Ascending aorta (tissue), 2 donors: ENCODE data around the gene PDGFD. TPM values are rescaled to one million over a fixed set of nuclear protein-coding genes. Genes with fewer than 3 reads are reported as not detected.

Source experiments
- DNase-seq, 2 donors: peaks; one replicate each; pipeline ENCODE4 v3.0.0-alpha.2; 2019; ENCODE audit warnings: low spot score in 2 of 2
- H3K27ac ChIP-seq, 2 donors: fragments of 200-600 bp; sonication (generic); one replicate each; pipeline ENCODE4 v1.5.1; 2016 to 2017; ENCODE audit warnings: mild to moderate bottlenecking in 1 of 2
- H3K27me3 ChIP-seq: fragments of 200-600 bp; sonication (generic); one replicate; pipeline ENCODE4 v1.5.1; 2017
- H3K36me3 ChIP-seq, 2 donors: fragments of 200-600 bp; sonication (generic); one replicate each; pipeline ENCODE4 v1.5.1; 2016
- H3K4me1 ChIP-seq, 2 donors: fragments of 200-600 bp; sonication (generic); one replicate each; pipeline ENCODE4 v1.5.1; 2016 to 2017; ENCODE audit warnings: mild to moderate bottlenecking in 1 of 2
- H3K4me3 ChIP-seq, 2 donors: fragments of 200-600 bp; sonication (generic); one replicate each; pipeline ENCODE4 v1.5.1; 2016 to 2017; ENCODE audit warnings: mild to moderate bottlenecking in 1 of 2
- H3K9me3 ChIP-seq, 2 donors: fragments of 200-600 bp; sonication (generic); one replicate each; pipeline ENCODE4 v1.5.1; 2016
- intact Hi-C: fragments of 100-400 bp; cut with DNase I; formaldehyde crosslinking; loops from one replicate; pipeline ENCODE4 v1.15.1; 2023
- total RNA-seq: library from RNA; depleted of rRNA; stranded (reverse); fragments of >200 nt; gene quantifications from one replicate; pipeline ENCODE4 v1.1.0, GENCODE V29; 2016
- TF ChIP-seq, protein P1 (sequence below), 3 experiments: fragments of 200-600 bp in 2 of 3; fragments of 450-650 bp in 1 of 3; sonication (generic) in 2 of 3; IDR thresholded peaks; one replicate each; pipeline ENCODE4 v1.5.1; 2016 to 2019; ENCODE audit warnings: antibody characterized with exemption in 3 of 3, mild to moderate bottlenecking in 1 of 3, moderate library complexity in 1 of 3

The PDGFD gene
- total RNA-seq, 1 donor from 2014 or later = 50.6 TPM

GRCh38 chr11:103889679-103890078, 274.3 kb downstream of the PDGFD start:
- Histone ChIP-seq H3K4me1 (no peaks in the 10 kb centered on the region), H3K27ac (no peak overlapping the region), H3K36me3 (no peaks in the 10 kb centered on the region), H3K9me3 (no peaks in the 10 kb centered on the region), H3K27me3 (no peaks in the 10 kb centered on the region), H3K4me3 (no peak overlapping the region)
- no peak for DNase-seq
- TF ChIP-seq, protein P1, sequence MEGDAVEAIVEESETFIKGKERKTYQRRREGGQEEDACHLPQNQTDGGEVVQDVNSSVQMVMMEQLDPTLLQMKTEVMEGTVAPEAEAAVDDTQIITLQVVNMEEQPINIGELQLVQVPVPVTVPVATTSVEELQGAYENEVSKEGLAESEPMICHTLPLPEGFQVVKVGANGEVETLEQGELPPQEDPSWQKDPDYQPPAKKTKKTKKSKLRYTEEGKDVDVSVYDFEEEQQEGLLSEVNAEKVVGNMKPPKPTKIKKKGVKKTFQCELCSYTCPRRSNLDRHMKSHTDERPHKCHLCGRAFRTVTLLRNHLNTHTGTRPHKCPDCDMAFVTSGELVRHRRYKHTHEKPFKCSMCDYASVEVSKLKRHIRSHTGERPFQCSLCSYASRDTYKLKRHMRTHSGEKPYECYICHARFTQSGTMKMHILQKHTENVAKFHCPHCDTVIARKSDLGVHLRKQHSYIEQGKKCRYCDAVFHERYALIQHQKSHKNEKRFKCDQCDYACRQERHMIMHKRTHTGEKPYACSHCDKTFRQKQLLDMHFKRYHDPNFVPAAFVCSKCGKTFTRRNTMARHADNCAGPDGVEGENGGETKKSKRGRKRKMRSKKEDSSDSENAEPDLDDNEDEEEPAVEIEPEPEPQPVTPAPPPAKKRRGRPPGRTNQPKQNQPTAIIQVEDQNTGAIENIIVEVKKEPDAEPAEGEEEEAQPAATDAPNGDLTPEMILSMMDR (IDR thresholded peaks at IDR 0.05) = no peak
- intact Hi-C loops = no loop called here

GRCh38 chr11:103888541-103888951, 275.4 kb downstream of the PDGFD start:
- no peak overlapping the region for H3K27ac ChIP-seq
- H3K36me3 ChIP-seq = no peaks in the 10 kb centered on the region
- no peak overlapping the region for H3K4me3 ChIP-seq
- no peak for DNase-seq
- intact Hi-C loops = no loop called here
- TF ChIP-seq, protein P1 (IDR thresholded peaks at IDR 0.05) = no peak
- H3K27me3 ChIP-seq = no peaks in the 10 kb centered on the region
- H3K9me3 ChIP-seq = no peaks in the 10 kb centered on the region
- H3K4me1 ChIP-seq = no peaks in the 10 kb centered on the region

DNA sequence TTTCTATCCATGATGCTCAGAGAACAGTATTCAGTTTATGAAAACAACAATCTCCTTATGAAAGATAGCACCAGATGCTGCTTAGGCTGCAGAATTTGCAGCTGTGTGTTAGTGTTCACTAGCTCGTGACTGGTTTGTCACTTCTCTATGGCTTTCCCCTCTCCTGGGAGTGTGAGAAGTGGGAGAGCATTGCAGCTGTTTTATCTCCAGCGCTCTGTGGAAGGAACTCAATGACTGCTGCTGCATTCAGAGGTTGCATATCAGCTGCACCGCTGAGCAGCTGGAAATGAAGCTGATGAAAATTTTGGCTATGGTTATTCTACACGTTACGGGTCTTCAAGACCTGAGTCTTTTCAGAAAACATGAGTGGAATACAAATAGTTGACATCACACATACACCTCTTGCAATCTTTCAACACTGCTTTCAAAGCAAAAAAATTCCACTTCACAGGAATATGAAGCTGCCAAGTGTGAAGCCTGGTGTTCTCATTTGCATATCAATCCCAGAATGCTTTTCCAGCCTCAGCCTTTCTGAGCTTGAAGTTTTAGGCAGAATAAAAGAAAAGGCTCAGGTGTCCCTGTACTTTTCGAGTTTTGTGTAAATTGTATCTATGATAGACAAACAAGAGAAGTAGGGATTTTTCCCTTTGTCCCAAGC, 276.8 kb downstream of the PDGFD start:
- Histone ChIP-seq H3K9me3 (no peaks in the 10 kb centered on the region), H3K4me1 (peaks cover 0 to under 1% of the 10 kb centered on the region in 2 donors), H3K4me3 (no peak overlapping the region), H3K27ac (no peak overlapping the region), H3K27me3 (no peaks in the 10 kb centered on the region), H3K36me3 (no peaks in the 10 kb centered on the region)
- intact Hi-C loops = no loop called here
- TF ChIP-seq, protein P1 (IDR thresholded peaks at IDR 0.05) = no peak
- DNase-seq = no peak

DNA sequence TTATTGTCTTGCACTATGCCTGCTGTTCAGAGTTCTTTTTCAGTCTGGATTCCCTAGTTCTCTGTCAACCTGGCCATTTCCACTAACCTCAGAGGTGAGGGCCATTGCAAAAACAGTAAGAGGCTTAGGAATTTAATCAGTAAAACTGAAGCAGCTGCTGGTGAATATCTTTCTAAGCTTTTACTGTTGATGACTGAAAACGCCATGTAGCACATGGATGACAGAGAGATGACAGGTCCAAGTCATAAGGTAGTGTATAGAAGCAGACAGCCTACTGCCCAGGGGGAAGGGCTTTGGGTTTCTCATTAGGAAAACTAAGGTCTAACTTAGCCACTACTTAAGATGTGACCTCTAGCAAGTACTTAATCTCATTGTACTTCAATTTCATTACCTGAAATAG, 280.1 kb downstream of the PDGFD start:
- H3K36me3 ChIP-seq = no peaks in the 10 kb centered on the region
- no peaks in the 10 kb centered on the region for H3K9me3 ChIP-seq
- TF ChIP-seq, protein P1 (IDR thresholded peaks at IDR 0.05) = no peak
- H3K4me1 ChIP-seq = peaks cover 0 to 10% of the 10 kb centered on the region in 2 donors
- no peak overlapping the region for H3K4me3 ChIP-seq
- DNase-seq = no peak
- no peaks in the 10 kb centered on the region for H3K27me3 ChIP-seq
- intact Hi-C loops = no loop called here
- H3K27ac ChIP-seq = no peak overlapping the region

DNA sequence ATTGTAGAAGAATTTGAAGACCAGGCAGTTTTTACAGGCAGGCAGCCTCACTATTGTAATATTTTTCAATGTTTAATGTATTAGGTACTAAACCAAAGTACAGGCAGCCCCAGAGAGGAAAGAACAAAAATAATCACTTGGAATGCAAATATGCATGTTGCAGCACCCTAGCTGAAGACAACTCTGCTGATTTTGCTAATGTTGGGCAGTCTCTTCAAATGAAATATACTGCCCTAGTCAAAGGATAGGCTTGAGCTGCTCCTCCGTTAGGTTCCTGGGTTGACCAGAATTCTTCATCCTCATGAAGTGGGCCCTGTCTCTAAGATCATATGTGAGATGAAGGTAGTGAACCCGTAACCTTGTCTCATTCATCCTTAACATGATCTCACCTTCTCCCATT, 280.7 kb downstream of the PDGFD start:
- intact Hi-C loops = no loop called here
- no peaks in the 10 kb centered on the region for H3K27me3 ChIP-seq
- no peak overlapping the region for H3K4me3 ChIP-seq
- H3K36me3 ChIP-seq = no peaks in the 10 kb centered on the region
- TF ChIP-seq, protein P1 (IDR thresholded peaks at IDR 0.05) = no peak
- no peaks in the 10 kb centered on the region for H3K9me3 ChIP-seq
- no peak for DNase-seq
- peaks cover 0 to 10% of the 10 kb centered on the region in 2 donors for H3K4me1 ChIP-seq
- no peak overlapping the region for H3K27ac ChIP-seq

DNA sequence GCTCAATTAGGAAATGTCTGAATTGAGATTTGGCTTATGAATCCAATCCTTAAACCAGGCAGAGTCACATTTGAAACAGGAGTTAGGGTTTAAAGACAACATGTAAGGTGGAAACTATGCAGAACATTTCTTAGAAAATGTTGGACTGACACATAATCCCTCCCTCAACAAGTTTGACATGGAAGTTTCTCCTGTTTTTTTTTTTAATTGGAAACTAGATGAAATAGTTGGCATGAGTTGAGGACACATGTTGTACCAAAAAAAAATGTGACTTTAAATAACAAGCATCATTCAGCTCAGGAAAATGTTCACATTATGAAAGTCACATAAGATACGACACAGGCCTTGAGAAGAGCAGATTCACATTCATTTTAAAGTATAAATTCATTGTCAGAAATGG, 282.4 kb downstream of the PDGFD start:
- intact Hi-C loops = no loop called here
- Histone ChIP-seq H3K36me3 (no peaks in the 10 kb centered on the region), H3K27me3 (no peaks in the 10 kb centered on the region), H3K4me1 (peaks cover 0 to 10% of the 10 kb centered on the region in 2 donors), H3K27ac (peak overlapping the region; percentile 36 to 41), H3K4me3 (no peak overlapping the region), H3K9me3 (no peaks in the 10 kb centered on the region)
- TF ChIP-seq, protein P1 (IDR thresholded peaks at IDR 0.05) = no peak
- no peak for DNase-seq
